Hematopoietic multipotent progenitor cell treated with erythropoietin and hydrocortisone succinate and interleukin-3 and kit ligand, for 17 days (in vitro differentiated cells): ENCODE results near the gene BCL11B.

ENCODE experiments used
- DNase-seq: peaks from one replicate; pipeline ENCODE4 v3.0.0-alpha.2; 2015; ENCODE audit warnings: low spot score

The BCL11B gene

GRCh38 chr14:99159341-99160340 lies 112.4 kb downstream of the BCL11B start:
- DNase-seq = no peak

GRCh38 chr14:99158646-99159165 lies 113.3 kb downstream of the BCL11B start:
- DNase-seq = no peak

GRCh38 chr14:99158150-99158549 lies 113.8 kb downstream of the BCL11B start:
- DNase-seq = no peak

GRCh38 chr14:99157676-99158075 lies 114.3 kb downstream of the BCL11B start:
- DNase-seq = no peak

- no peak for DNase-seq
Measured at GRCh38 chr14:99157246-99157645, 114.8 kb downstream of the BCL11B start.

GRCh38 chr14:99156814-99157213 lies 115.2 kb downstream of the BCL11B start:
- DNase-seq = no peak

GRCh38 chr14:99156090-99156425 lies 115.9 kb downstream of the BCL11B start:
- no peak for DNase-seq

- no peak for DNase-seq
Measured at GRCh38 chr14:99155173-99156089, 116.6 kb downstream of the BCL11B start.

- DNase-seq = no peak
Measured at GRCh38 chr14:99150236-99150635, 121.8 kb downstream of the BCL11B start.

- no peak for DNase-seq
Measured at GRCh38 chr14:99148861-99149610, 123.0 kb downstream of the BCL11B start.

GRCh38 chr14:99148131-99148530 lies 123.9 kb downstream of the BCL11B start:
- no peak for DNase-seq

GRCh38 chr14:99147366-99147740 lies 124.6 kb downstream of the BCL11B start:
- DNase-seq = no peak

- DNase-seq = no peak
Measured at GRCh38 chr14:99146616-99147365, 125.2 kb downstream of the BCL11B start.

GRCh38 chr14:99145307-99145706 lies 126.7 kb downstream of the BCL11B start:
- DNase-seq = no peak

- DNase-seq = no peak
Measured at GRCh38 chr14:99143793-99144192, 128.2 kb downstream of the BCL11B start.

GRCh38 chr14:99143126-99143525 lies 128.9 kb downstream of the BCL11B start:
- no peak for DNase-seq

- no peak for DNase-seq
Measured at GRCh38 chr14:99141236-99141635, 130.8 kb downstream of the BCL11B start.

- DNase-seq = no peak
Measured at GRCh38 chr14:99138999-99139865, 132.8 kb downstream of the BCL11B start.

- no peak for DNase-seq
Measured at GRCh38 chr14:99137913-99138571, 134.0 kb downstream of the BCL11B start.
